Measurements from ENCODE around the gene GNAI2. TPM values are rescaled to one million over a fixed set of nuclear protein-coding genes. Genes with fewer than 3 reads are reported as not detected.
A peak's percentile ranks its signal among the peaks of the same experiment; 100 is the strongest.

The GNAI2 gene
- total RNA-seq, 1 donor from 2014 or later = 176 TPM

GRCh38 chr3:50211930-50212329 lies 24.1 kb upstream of the GNAI2 start:
- DNase-seq (ENCODE audit: low read depth, low spot score) = no peak
- peaks cover 5% of the 10 kb centered on the region for H3K4me1 Mint-ChIP-seq
- H3K4me3 Mint-ChIP-seq = no peak overlapping the region
- TF ChIP-seq CTCF (conservative IDR thresholded peaks at IDR 0.05) = no peak
- H3K27ac Mint-ChIP-seq (ENCODE audit: unreplicated experiment) = peak overlapping the region; percentile 50
- no peaks in the 10 kb centered on the region for H3K36me3 Mint-ChIP-seq (ENCODE audit: low read depth)
- H3K9me3 Mint-ChIP-seq = no peaks in the 10 kb centered on the region
- H3K27me3 Mint-ChIP-seq (ENCODE audit: low read depth) = peaks cover 15% of the 10 kb centered on the region

- Mint-ChIP-seq H3K36me3 (ENCODE audit: low read depth) (no peaks in the 10 kb centered on the region), H3K27me3 (ENCODE audit: low read depth) (peaks cover 9% of the 10 kb centered on the region), H3K4me1 (peaks cover 5% of the 10 kb centered on the region), H3K9me3 (no peaks in the 10 kb centered on the region), H3K4me3 (no peak overlapping the region), H3K27ac (ENCODE audit: unreplicated experiment) (no peak overlapping the region)
- peak; percentile 38 for TF ChIP-seq CTCF (conservative IDR thresholded peaks at IDR 0.05)
- DNase-seq (ENCODE audit: low read depth, low spot score) = no peak
These were observed 23.5 kb upstream of the GNAI2 start for GRCh38 chr3:50212502-50212901.

GRCh38 chr3:50212971-50213370 lies 23.0 kb upstream of the GNAI2 start:
- Mint-ChIP-seq H3K27ac (ENCODE audit: unreplicated experiment) (no peak overlapping the region), H3K4me1 (peaks cover 5% of the 10 kb centered on the region), H3K4me3 (no peak overlapping the region), H3K36me3 (ENCODE audit: low read depth) (no peaks in the 10 kb centered on the region), H3K27me3 (ENCODE audit: low read depth) (peaks cover 6% of the 10 kb centered on the region), H3K9me3 (no peaks in the 10 kb centered on the region)
- no peak for DNase-seq (ENCODE audit: low read depth, low spot score)
- no peak for TF ChIP-seq CTCF (conservative IDR thresholded peaks at IDR 0.05)

GRCh38 chr3:50213373-50213772 lies 22.6 kb upstream of the GNAI2 start:
- peaks cover 5% of the 10 kb centered on the region for H3K4me1 Mint-ChIP-seq
- H3K9me3 Mint-ChIP-seq = no peaks in the 10 kb centered on the region
- H3K36me3 Mint-ChIP-seq (ENCODE audit: low read depth) = no peaks in the 10 kb centered on the region
- H3K4me3 Mint-ChIP-seq = no peak overlapping the region
- TF ChIP-seq CTCF (conservative IDR thresholded peaks at IDR 0.05) = no peak
- no peak for DNase-seq (ENCODE audit: low read depth, low spot score)
- H3K27me3 Mint-ChIP-seq (ENCODE audit: low read depth) = peaks cover 5% of the 10 kb centered on the region
- H3K27ac Mint-ChIP-seq (ENCODE audit: unreplicated experiment) = no peak overlapping the region

- no peak overlapping the region for H3K27ac Mint-ChIP-seq (ENCODE audit: unreplicated experiment)
- H3K4me3 Mint-ChIP-seq = no peak overlapping the region
- DNase-seq (ENCODE audit: low read depth, low spot score) = no peak
- H3K27me3 Mint-ChIP-seq (ENCODE audit: low read depth) = no peaks in the 10 kb centered on the region
- no peaks in the 10 kb centered on the region for H3K9me3 Mint-ChIP-seq
- TF ChIP-seq CTCF (conservative IDR thresholded peaks at IDR 0.05) = no peak
- H3K36me3 Mint-ChIP-seq (ENCODE audit: low read depth) = no peaks in the 10 kb centered on the region
- H3K4me1 Mint-ChIP-seq = no peaks in the 10 kb centered on the region
These were observed 21.2 kb upstream of the GNAI2 start for GRCh38 chr3:50214824-50215223.

GRCh38 chr3:50215529-50215928 lies 20.5 kb upstream of the GNAI2 start:
- H3K27me3 Mint-ChIP-seq (ENCODE audit: low read depth) = no peaks in the 10 kb centered on the region
- no peaks in the 10 kb centered on the region for H3K36me3 Mint-ChIP-seq (ENCODE audit: low read depth)
- H3K27ac Mint-ChIP-seq (ENCODE audit: unreplicated experiment) = no peak overlapping the region
- no peak for TF ChIP-seq CTCF (conservative IDR thresholded peaks at IDR 0.05)
- H3K4me1 Mint-ChIP-seq = no peaks in the 10 kb centered on the region
- H3K4me3 Mint-ChIP-seq = no peak overlapping the region
- H3K9me3 Mint-ChIP-seq = no peaks in the 10 kb centered on the region
- DNase-seq (ENCODE audit: low read depth, low spot score) = no peak

Measured in neural crest cell (in vitro differentiated cells).